PC-3 (cell line): ENCODE results near the gene ZMYND11. TPM values are rescaled to one million over a fixed set of nuclear protein-coding genes. Genes with fewer than 3 reads are reported as not detected.
A peak's percentile ranks its signal among the peaks of the same experiment; 100 is the strongest.

ENCODE experiments used
- ATAC-seq: fragments of 200-7000 bp; cut with Tn5 transposase; 2 replicates; pipeline ENCODE4 v1.9.1; 2020; ENCODE audit warnings: mild to moderate bottlenecking, moderate library complexity
- BruUV-seq: library from RNA; stranded (reverse); fragments of 400-500 nt; replicated peaks from 2 replicates; lab custom pipeline; 2021; lab: Mats Ljungman, UMichigan
- CTCF ChIA-PET: fragments of 300-600 bp; sonication (Branson Sonifier 250); formaldehyde crosslinking; loops from one replicate; lab custom pipeline; 2022; ENCODE audit warnings: antibody characterized with exemption; lab: Charles Lee
- POLR2A ChIA-PET: fragments of 300-600 bp; sonication (Branson Sonifier 250); formaldehyde crosslinking; loops from one replicate; lab custom pipeline; 2022; ENCODE audit warnings: antibody characterized with exemption; ENCODE audit not compliant: unreplicated experiment; lab: Charles Lee
- DNase-seq: peaks from one replicate; pipeline ENCODE4 v3.0.0-alpha.2; 2015
- H2AFZ ChIP-seq: fragments of 300-600 bp; sonication (generic); 2 replicates; pipeline ENCODE4 v1.6.0; 2016; ENCODE audit warnings: antibody characterized with exemption, low read length
- H3F3A ChIP-seq: fragments of 300-600 bp; sonication (generic); one replicate; pipeline ENCODE4 v1.6.0; 2017; ENCODE audit warnings: antibody characterized with exemption, low read length, control low read depth, mild to moderate bottlenecking; ENCODE audit not compliant: unreplicated experiment
- H3K27ac ChIP-seq: fragments of 300-600 bp; sonication (generic); 2 replicates; pipeline ENCODE4 v1.5.1; 2016; ENCODE audit warnings: mild to moderate bottlenecking, low read length
- H3K27me3 ChIP-seq: fragments of 300-600 bp; sonication (generic); 2 replicates; pipeline ENCODE4 v1.6.1; 2016; ENCODE audit warnings: low read length, mixed read lengths
- H3K36me3 ChIP-seq: fragments of 300-600 bp; sonication (generic); 2 replicates; pipeline ENCODE4 v1.6.1; 2016; ENCODE audit warnings: low read depth, mixed run types, low read length, mixed read lengths
- H3K4me1 ChIP-seq: fragments of 300-600 bp; sonication (generic); 2 replicates; pipeline ENCODE4 v1.5.1; 2016; ENCODE audit warnings: low read length; ENCODE audit not compliant: insufficient read depth
- H3K4me2 ChIP-seq: fragments of 300-600 bp; sonication (generic); 2 replicates; pipeline ENCODE4 v1.6.0; 2016; ENCODE audit warnings: low read length
- H3K4me3 ChIP-seq: fragments of 300-600 bp; sonication (generic); 2 replicates; pipeline ENCODE4 v1.5.1; 2016; ENCODE audit warnings: mild to moderate bottlenecking, low read length, mixed read lengths
- H3K79me2 ChIP-seq: fragments of 300-600 bp; sonication (generic); 2 replicates; pipeline ENCODE4 v1.6.1; 2017; ENCODE audit warnings: low read length, mixed read lengths
- H3K9ac ChIP-seq: fragments of 300-600 bp; sonication (generic); 2 replicates; pipeline ENCODE4 v1.6.0; 2016; ENCODE audit warnings: mild to moderate bottlenecking, low read length
- H3K9me2 ChIP-seq: fragments of 300-600 bp; sonication (generic); replicated peaks from 2 replicates; pipeline ENCODE4 v1.6.1; 2016; ENCODE audit warnings: mixed run types, low read length, mixed read lengths
- H3K9me3 ChIP-seq: fragments of 300-600 bp; sonication (generic); 2 replicates; pipeline ENCODE4 v1.6.1; 2016; ENCODE audit warnings: low read length, mixed read lengths
- H4K20me1 ChIP-seq: fragments of 300-600 bp; sonication (generic); 2 replicates; pipeline ENCODE4 v1.6.1; 2016; ENCODE audit warnings: low read length, mixed read lengths
- EZH2 ChIP-seq: fragments of 300-600 bp; sonication (generic); IDR thresholded peaks from one replicate; pipeline ENCODE4 v1.6.1; 2017; ENCODE audit warnings: antibody characterized with exemption, mild to moderate bottlenecking, low read length; ENCODE audit not compliant: unreplicated experiment
- EZH2phosphoT487 ChIP-seq: fragments of 300-600 bp; sonication (generic); IDR thresholded peaks from 2 replicates; pipeline ENCODE4 v1.6.1; 2018; ENCODE audit warnings: mild to moderate bottlenecking, antibody characterized with exemption, low read length, borderline replicate concordance
- intact Hi-C: fragments of 100-400 bp; cut with micrococcal nuclease; formaldehyde crosslinking; loops from 2 replicates; pipeline ENCODE4 v1.9.0; 2023
- total RNA-seq: library from RNA; depleted of rRNA; stranded (reverse); fragments of >200 nt; gene quantifications from 2 replicates; pipeline ENCODE4 v1.2.3, GENCODE V29; 2014
- TF ChIP-seq, protein P1 (sequence below): fragments of 300-600 bp; sonication (generic); conservative IDR thresholded peaks from 2 replicates; pipeline ENCODE4 v1.5.1; 2017; ENCODE audit warnings: antibody characterized with exemption, low read depth, mild to moderate bottlenecking, low read length

The ZMYND11 gene
- total RNA-seq, 1 experiment from 2014 or later, result 17.1 TPM

DNA sequence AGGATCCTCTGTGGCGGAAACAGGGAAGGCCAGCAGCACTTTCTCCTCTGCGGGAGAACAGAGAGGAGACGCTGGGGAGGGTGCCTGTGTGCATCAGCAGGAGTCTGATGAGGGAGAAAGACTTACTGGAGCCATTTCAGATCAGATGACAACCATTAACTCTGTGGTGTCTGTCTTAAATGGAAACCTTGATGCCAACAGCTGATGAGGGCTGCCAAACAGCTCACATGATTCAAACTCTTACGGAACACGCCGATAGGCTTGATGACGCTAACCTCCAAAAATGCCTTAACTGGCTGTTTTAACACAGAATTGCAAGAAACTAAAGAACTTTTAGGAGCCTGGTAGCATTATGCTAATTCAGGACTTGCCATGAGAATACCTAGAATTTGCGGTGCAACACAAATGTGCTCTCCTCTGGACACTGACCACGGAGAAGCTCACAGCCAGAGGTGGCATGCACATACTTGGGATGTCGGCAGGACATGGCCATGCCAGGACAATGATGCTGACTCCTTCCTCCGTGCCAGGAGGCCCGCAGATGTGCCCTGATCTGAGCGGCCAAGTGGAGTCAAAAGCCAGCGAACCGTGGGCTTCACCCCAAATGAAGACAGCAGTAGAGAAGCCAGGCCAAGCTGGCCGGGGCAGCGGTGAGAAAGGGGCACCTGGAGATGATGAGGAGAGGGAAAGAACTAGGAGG lies 154.9 kb downstream of the ZMYND11 start:
- H3K4me1 ChIP-seq, result no peaks in the 10 kb centered on the region
- intact Hi-C loops, result no loop called here
- TF ChIP-seq, protein P1, sequence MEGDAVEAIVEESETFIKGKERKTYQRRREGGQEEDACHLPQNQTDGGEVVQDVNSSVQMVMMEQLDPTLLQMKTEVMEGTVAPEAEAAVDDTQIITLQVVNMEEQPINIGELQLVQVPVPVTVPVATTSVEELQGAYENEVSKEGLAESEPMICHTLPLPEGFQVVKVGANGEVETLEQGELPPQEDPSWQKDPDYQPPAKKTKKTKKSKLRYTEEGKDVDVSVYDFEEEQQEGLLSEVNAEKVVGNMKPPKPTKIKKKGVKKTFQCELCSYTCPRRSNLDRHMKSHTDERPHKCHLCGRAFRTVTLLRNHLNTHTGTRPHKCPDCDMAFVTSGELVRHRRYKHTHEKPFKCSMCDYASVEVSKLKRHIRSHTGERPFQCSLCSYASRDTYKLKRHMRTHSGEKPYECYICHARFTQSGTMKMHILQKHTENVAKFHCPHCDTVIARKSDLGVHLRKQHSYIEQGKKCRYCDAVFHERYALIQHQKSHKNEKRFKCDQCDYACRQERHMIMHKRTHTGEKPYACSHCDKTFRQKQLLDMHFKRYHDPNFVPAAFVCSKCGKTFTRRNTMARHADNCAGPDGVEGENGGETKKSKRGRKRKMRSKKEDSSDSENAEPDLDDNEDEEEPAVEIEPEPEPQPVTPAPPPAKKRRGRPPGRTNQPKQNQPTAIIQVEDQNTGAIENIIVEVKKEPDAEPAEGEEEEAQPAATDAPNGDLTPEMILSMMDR, result no peak
- TF ChIP-seq EZH2phosphoT487, result no peak
- no peak for TF ChIP-seq EZH2
- ChIA-PET POLR2A (no interaction called here), CTCF (no interaction called here)
- H3K9me3 ChIP-seq, result no peaks in the 10 kb centered on the region
- no peaks in the 10 kb centered on the region for H4K20me1 ChIP-seq
- H3K4me2 ChIP-seq, result no peak overlapping the region
- BruUV-seq, result no TSS peak
- H3K27ac ChIP-seq, result no peak overlapping the region
- no peaks in the 10 kb centered on the region for H3K9me2 ChIP-seq
- ATAC-seq (no peak), DNase-seq (no peak)
- H3K9ac ChIP-seq, result no peak overlapping the region
- H3K36me3 ChIP-seq, result no peaks in the 10 kb centered on the region
- H2AFZ ChIP-seq, result no peak overlapping the region
- no peaks in the 10 kb centered on the region for H3F3A ChIP-seq
- H3K4me3 ChIP-seq, result no peak overlapping the region
- H3K27me3 ChIP-seq, result no peaks in the 10 kb centered on the region
- H3K79me2 ChIP-seq, result no peaks in the 10 kb centered on the region

DNA sequence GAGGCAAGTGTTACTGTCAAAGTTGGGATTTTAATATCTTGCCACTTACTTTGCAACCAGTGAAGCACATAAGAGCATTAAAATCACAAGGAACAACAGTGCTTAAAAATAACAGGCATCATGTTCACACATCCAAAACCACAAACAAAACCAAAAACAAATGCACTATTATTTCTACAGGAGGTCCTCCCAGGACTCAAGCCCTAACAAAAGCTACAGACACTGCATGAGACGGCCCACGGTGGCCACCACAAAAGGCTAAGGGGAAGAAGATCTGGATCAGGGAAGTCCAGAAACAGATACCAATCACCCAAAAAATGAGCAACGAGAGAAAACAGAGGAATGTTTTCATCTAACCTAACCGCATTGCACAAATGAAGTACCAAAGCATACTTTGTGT lies 158.4 kb downstream of the ZMYND11 start:
- H3K4me2 ChIP-seq, result no peak overlapping the region
- no peak overlapping the region for H3K9ac ChIP-seq
- no peak for DNase-seq
- TF ChIP-seq EZH2, result no peak
- no peak for TF ChIP-seq EZH2phosphoT487
- TF ChIP-seq, protein P1, result no peak
- intact Hi-C loops, result no loop called here
- ATAC-seq, result no peak
- no peak overlapping the region for H3K27ac ChIP-seq
- no peaks in the 10 kb centered on the region for H3F3A ChIP-seq
- no peak overlapping the region for H3K4me3 ChIP-seq
- CTCF ChIA-PET, result no interaction called here
- no peaks in the 10 kb centered on the region for H3K27me3 ChIP-seq
- H4K20me1 ChIP-seq, result no peaks in the 10 kb centered on the region
- H2AFZ ChIP-seq, result no peak overlapping the region
- H3K36me3 ChIP-seq, result no peaks in the 10 kb centered on the region
- H3K79me2 ChIP-seq, result no peaks in the 10 kb centered on the region
- no TSS peak for BruUV-seq
- peaks cover 8% of the 10 kb centered on the region for H3K4me1 ChIP-seq
- H3K9me2 ChIP-seq, result no peaks in the 10 kb centered on the region
- POLR2A ChIA-PET, result no interaction called here
- H3K9me3 ChIP-seq, result no peaks in the 10 kb centered on the region

DNA sequence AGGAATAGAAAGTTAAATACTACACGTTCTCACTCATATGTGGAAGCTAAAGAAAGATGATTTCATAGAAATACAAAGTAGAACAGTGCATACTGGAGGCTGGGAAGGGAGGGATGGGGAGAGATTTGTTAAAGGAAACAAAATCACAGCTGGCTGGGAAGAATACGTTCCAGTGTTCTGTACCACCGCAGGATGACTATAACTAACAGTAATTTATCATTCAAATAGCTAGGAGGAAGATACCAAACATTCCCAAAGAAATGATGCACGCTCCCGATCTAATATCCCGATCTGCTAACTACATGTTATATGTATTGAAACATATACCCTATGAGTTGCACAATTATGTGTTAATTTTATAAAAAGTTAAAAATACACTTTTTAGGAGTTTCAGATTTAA lies 162.3 kb downstream of the ZMYND11 start:
- no peaks in the 10 kb centered on the region for H3F3A ChIP-seq
- H3K27me3 ChIP-seq, result no peaks in the 10 kb centered on the region
- peak overlapping the region; percentile 27; the same call in 1 of the 2 replicates for H3K4me3 ChIP-seq
- peak; percentile 58 for ATAC-seq
- ChIA-PET CTCF (interaction anchor here (0.6 kb wide), 1 partner anchor 32 kb away, joined by 3 read pairs; no protein-coding TSS in a partner anchor), POLR2A (no interaction called here)
- no peaks in the 10 kb centered on the region for H4K20me1 ChIP-seq
- peaks cover 8% of the 10 kb centered on the region for H3K4me1 ChIP-seq
- no peaks in the 10 kb centered on the region for H3K9me3 ChIP-seq
- no peak overlapping the region for H2AFZ ChIP-seq
- H3K9ac ChIP-seq, result no peak overlapping the region
- no peak for DNase-seq
- H3K79me2 ChIP-seq, result no peaks in the 10 kb centered on the region
- H3K27ac ChIP-seq, result peak overlapping the region; percentile 63
- H3K4me2 ChIP-seq, result peak overlapping the region; percentile 62
- intact Hi-C loops, result loop anchor here (1.0 kb wide), 1 partner anchor 27 kb away; no protein-coding TSS in a partner anchor
- TF ChIP-seq EZH2phosphoT487 (no peak), EZH2 (no peak)
- TF ChIP-seq, protein P1, result no peak
- H3K9me2 ChIP-seq, result no peaks in the 10 kb centered on the region
- BruUV-seq, result TSS peak; percentile 89
- H3K36me3 ChIP-seq, result no peaks in the 10 kb centered on the region
